A673 (cell line): Measurements from ENCODE around the gene C7orf57. TPM values are rescaled to one million over a fixed set of nuclear protein-coding genes. Genes with fewer than 3 reads are reported as not detected.

ENCODE experiments used
- BruUV-seq: library from RNA; stranded (reverse); fragments of 400-500 nt; replicated peaks from 2 replicates; lab custom pipeline; 2021; lab: Mats Ljungman, UMichigan
- CTCF ChIA-PET: fragments of 300-600 bp; sonication (Branson Sonifier 250); formaldehyde crosslinking; loops from one replicate; lab custom pipeline; 2022; ENCODE audit warnings: antibody characterized with exemption; lab: Charles Lee
- POLR2A ChIA-PET: fragments of 300-600 bp; sonication (Branson Sonifier 250); formaldehyde crosslinking; loops from one replicate; lab custom pipeline; 2022; ENCODE audit warnings: antibody characterized with exemption; ENCODE audit not compliant: low non-redundant PET; lab: Charles Lee
- DNase-seq: peaks from one replicate; pipeline ENCODE4 v3.0.0-alpha.2; 2015; ENCODE audit warnings: low spot score
- H3K27ac ChIP-seq: fragments of 200-600 bp; sonication (generic); 2 replicates; pipeline ENCODE4 v1.5.1; 2016; ENCODE audit warnings: mixed run types, low read depth, mild to moderate bottlenecking, mixed read lengths, antibody characterized with exemption, low read length; ENCODE audit not compliant: poor library complexity, severe bottlenecking
- H3K27me3 ChIP-seq: fragments of 200-600 bp; sonication (generic); replicated peaks from 2 replicates; pipeline ENCODE4 v1.6.1; 2017; ENCODE audit warnings: mixed run types, low read depth, mild to moderate bottlenecking, mixed read lengths, antibody characterized with exemption, low read length; ENCODE audit not compliant: insufficient read depth, poor library complexity
- H3K36me3 ChIP-seq: fragments of 200-600 bp; sonication (generic); 2 replicates; pipeline ENCODE4 v1.6.1; 2016; ENCODE audit warnings: mixed run types, mild to moderate bottlenecking, mixed read lengths, antibody characterized with exemption, low read length; ENCODE audit not compliant: insufficient read depth, poor library complexity, severe bottlenecking
- H3K4me1 ChIP-seq: fragments of 200-600 bp; sonication (generic); 2 replicates; pipeline ENCODE4 v1.6.1; 2017; ENCODE audit warnings: mixed run types, mild to moderate bottlenecking, mixed read lengths, antibody characterized with exemption, low read length; ENCODE audit not compliant: insufficient read depth, poor library complexity, severe bottlenecking
- H3K4me3 ChIP-seq: fragments of 200-600 bp; sonication (generic); 2 replicates; pipeline ENCODE4 v1.5.1; 2016; ENCODE audit warnings: low read depth, mixed run types, mild to moderate bottlenecking, mixed read lengths, low read length; ENCODE audit not compliant: poor library complexity, severe bottlenecking
- H3K9me3 ChIP-seq: fragments of 200-600 bp; sonication (generic); 2 replicates; pipeline ENCODE4 v1.6.1; 2016; ENCODE audit warnings: mixed run types, low read depth, mild to moderate bottlenecking, mixed read lengths, antibody characterized with exemption, low read length; ENCODE audit not compliant: poor library complexity, severe bottlenecking
- EZH2 ChIP-seq: fragments of 200-600 bp; sonication (generic); IDR thresholded peaks from 2 replicates; pipeline ENCODE4 v1.6.1; 2017; ENCODE audit warnings: borderline replicate concordance, low read depth, mild to moderate bottlenecking, mixed read lengths, antibody characterized with exemption, low read length; ENCODE audit not compliant: poor library complexity, severe bottlenecking
- intact Hi-C: fragments of 100-400 bp; cut with micrococcal nuclease; formaldehyde crosslinking; loops from one replicate; pipeline ENCODE4 v1.10.0; 2022; ENCODE audit not compliant: unreplicated experiment
- total RNA-seq: library from RNA; stranded (reverse); gene quantifications from 2 replicates; pipeline ENCODE4 v1.2.3, GENCODE V29; 2021
- TF ChIP-seq, protein P1 (sequence below): fragments of 300-800, 200-600 bp; sonication (generic); conservative IDR thresholded peaks from 2 replicates; pipeline ENCODE4 v1.5.1; 2017; ENCODE audit warnings: low read depth, mild to moderate bottlenecking, antibody characterized with exemption, low read length, moderate library complexity, mixed read lengths

Gene C7orf57
- total RNA-seq, 1 experiment from 2014 or later = not detected

DNA sequence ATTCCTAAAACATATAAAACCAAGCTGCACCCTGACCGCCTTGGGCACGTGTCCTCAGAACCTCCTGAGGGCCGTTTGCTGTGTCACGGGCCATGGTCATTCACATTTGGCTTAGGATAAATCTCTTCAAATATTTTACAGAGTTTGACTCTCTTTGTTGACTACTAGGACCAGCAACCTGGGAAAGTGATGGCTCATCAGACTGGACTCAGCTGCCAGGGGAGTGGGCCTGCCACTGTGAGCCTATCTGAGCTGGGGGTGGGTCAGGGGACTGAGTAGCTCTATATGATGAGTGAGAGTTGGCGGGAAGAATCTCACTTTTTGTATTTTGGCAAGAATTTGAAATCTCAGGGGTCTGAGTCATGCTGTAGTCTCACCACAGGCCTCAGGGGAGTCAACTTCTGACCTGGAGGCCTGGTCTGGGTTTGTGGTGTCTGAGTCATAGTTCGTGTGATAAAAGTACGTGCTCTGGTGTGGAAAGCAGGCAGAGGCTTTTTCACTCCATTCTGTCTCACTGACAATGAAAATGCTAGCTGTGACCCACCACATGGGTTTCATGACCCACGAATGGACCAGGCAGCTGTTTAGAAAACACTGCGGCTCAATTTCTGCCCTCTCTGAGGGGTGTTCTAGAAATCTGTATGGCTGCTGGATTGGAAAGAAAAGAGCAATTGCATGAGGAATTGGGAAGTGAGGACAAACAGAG is 49.5 kb downstream of the C7orf57 start:
- no TSS peak for BruUV-seq
- H3K36me3 ChIP-seq = no peaks in the 10 kb centered on the region
- intact Hi-C loops = no loop called here
- POLR2A ChIA-PET = no interaction called here
- CTCF ChIA-PET = no interaction called here
- peaks cover 6% of the 10 kb centered on the region for H3K27me3 ChIP-seq
- DNase-seq = peak; percentile 65
- H3K9me3 ChIP-seq = no peaks in the 10 kb centered on the region
- H3K27ac ChIP-seq = no peak overlapping the region
- H3K4me3 ChIP-seq = no peak overlapping the region
- TF ChIP-seq, protein P1, sequence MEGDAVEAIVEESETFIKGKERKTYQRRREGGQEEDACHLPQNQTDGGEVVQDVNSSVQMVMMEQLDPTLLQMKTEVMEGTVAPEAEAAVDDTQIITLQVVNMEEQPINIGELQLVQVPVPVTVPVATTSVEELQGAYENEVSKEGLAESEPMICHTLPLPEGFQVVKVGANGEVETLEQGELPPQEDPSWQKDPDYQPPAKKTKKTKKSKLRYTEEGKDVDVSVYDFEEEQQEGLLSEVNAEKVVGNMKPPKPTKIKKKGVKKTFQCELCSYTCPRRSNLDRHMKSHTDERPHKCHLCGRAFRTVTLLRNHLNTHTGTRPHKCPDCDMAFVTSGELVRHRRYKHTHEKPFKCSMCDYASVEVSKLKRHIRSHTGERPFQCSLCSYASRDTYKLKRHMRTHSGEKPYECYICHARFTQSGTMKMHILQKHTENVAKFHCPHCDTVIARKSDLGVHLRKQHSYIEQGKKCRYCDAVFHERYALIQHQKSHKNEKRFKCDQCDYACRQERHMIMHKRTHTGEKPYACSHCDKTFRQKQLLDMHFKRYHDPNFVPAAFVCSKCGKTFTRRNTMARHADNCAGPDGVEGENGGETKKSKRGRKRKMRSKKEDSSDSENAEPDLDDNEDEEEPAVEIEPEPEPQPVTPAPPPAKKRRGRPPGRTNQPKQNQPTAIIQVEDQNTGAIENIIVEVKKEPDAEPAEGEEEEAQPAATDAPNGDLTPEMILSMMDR = no peak
- TF ChIP-seq EZH2 = no peak
- H3K4me1 ChIP-seq = no peaks in the 10 kb centered on the region

DNA sequence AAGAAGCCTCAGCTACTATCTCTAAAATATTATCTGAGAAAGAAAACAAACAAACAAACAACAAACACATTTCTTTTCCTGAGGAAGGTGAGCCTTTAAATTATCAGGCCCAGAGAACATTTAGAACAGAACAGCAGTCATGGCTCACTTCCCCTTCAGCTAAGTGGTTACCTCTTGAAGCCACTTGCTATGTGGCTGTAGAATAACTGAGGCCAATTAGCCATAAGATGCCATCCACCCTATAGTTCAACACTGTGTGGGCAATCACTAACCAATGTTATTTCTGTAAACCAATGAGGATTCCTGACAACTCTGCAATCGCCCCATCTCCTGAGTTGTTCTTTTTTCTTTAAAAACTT is 50.1 kb downstream of the C7orf57 start:
- no TSS peak for BruUV-seq
- Histone ChIP-seq H3K4me1 (no peaks in the 10 kb centered on the region), H3K27me3 (peaks cover 9% of the 10 kb centered on the region), H3K36me3 (no peaks in the 10 kb centered on the region), H3K9me3 (no peaks in the 10 kb centered on the region), H3K27ac (no peak overlapping the region), H3K4me3 (no peak overlapping the region)
- DNase-seq = no peak
- intact Hi-C loops = no loop called here
- POLR2A ChIA-PET = no interaction called here
- no peak for TF ChIP-seq EZH2
- TF ChIP-seq, protein P1 = no peak
- CTCF ChIA-PET = no interaction called here

DNA sequence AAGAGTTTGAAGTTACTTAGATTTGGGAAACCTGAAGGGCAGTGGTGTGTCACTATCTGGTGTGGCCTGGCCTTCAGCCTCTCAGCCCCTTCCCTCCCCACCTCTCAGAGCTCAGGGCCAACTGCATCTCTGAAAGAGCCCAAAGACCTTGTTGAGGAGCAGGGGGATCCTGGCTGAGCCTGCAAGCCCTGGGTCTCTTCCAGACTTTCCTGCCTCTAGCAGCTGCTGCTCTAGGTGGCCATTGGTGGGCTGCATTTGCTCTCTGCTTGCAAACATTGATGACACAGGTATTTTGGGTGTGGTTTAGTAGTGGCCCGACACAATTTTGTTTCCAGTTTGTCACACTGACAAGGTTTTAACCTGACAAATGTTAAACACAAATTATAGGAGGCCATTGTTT is 50.6 kb downstream of the C7orf57 start:
- H3K36me3 ChIP-seq = no peaks in the 10 kb centered on the region
- H3K4me3 ChIP-seq = no peak overlapping the region
- ChIA-PET CTCF (no interaction called here), POLR2A (no interaction called here)
- peaks cover 9% of the 10 kb centered on the region for H3K27me3 ChIP-seq
- no TSS peak for BruUV-seq
- H3K4me1 ChIP-seq = no peaks in the 10 kb centered on the region
- no peak overlapping the region for H3K27ac ChIP-seq
- DNase-seq = no peak
- intact Hi-C loops = no loop called here
- TF ChIP-seq, protein P1 = no peak
- no peak for TF ChIP-seq EZH2
- no peaks in the 10 kb centered on the region for H3K9me3 ChIP-seq
